AG04450 (cell line): Measurements from ENCODE around the gene UCK1. TPM values are rescaled to one million over a fixed set of nuclear protein-coding genes. Genes with fewer than 3 reads are reported as not detected.

Experiments used
- CTCF ChIA-PET: fragments of 300-600, 350-600 bp; formaldehyde crosslinking; extraction: SDS; loops from one replicate; lab custom pipeline; 2022; ENCODE audit warnings: antibody characterized with exemption, inconsistent platforms; lab: Charles Lee
- POLR2A ChIA-PET: fragments of 350-600 bp; formaldehyde crosslinking; extraction: SDS; loops from one replicate; lab custom pipeline; 2021; ENCODE audit warnings: antibody characterized with exemption, inconsistent platforms; lab: Yijun Ruan, JAX
- DNase-seq: peaks from one replicate; pipeline ENCODE4 v3.0.0-alpha.2; 2011; ENCODE audit warnings: low read depth, low spot score
- H3K27ac ChIP-seq: one replicate; pipeline ENCODE4 v1.5.1; 2012; ENCODE audit warnings: low read depth, low read length, control low read depth
- H3K27me3 ChIP-seq: one replicate; pipeline ENCODE4 v1.6.0; 2012; ENCODE audit warnings: low read length; ENCODE audit not compliant: control insufficient read depth, insufficient read depth
- H3K4me3 ChIP-seq: 2 replicates; pipeline ENCODE4 v1.5.1; 2011; ENCODE audit warnings: mild to moderate bottlenecking, low read depth, low read length, control low read depth
- H3K9me3 ChIP-seq: 2 replicates; pipeline ENCODE4 v1.5.1; 2012; ENCODE audit warnings: low read length; ENCODE audit not compliant: control insufficient read depth, insufficient read depth
- polyA minus RNA-seq: library from RNA; depleted of rRNA, polyadenylated mRNA; stranded (reverse); fragments of >200 nt; gene quantifications from 2 replicates; pipeline ENCODE4 v1.2.3, GENCODE V29; 2011; rRNA and poly(A)+ RNA removed
- polyA plus RNA-seq: library from polyadenylated mRNA; depleted of rRNA; stranded (reverse); fragments of >200 nt; gene quantifications from 2 replicates; pipeline ENCODE4 v1.2.3, GENCODE V29; 2011; rRNA removed
- TF ChIP-seq, protein P1 (sequence below): IDR thresholded peaks from 2 replicates; pipeline ENCODE4 v1.5.1; 2011; ENCODE audit warnings: low read depth, low read length, control low read depth, inconsistent platforms

The UCK1 gene
- polyA plus RNA-seq (19.1 and 19.9 TPM in 2 replicates), polyA minus RNA-seq (10.9 and 11.4 TPM in 2 replicates)

DNA sequence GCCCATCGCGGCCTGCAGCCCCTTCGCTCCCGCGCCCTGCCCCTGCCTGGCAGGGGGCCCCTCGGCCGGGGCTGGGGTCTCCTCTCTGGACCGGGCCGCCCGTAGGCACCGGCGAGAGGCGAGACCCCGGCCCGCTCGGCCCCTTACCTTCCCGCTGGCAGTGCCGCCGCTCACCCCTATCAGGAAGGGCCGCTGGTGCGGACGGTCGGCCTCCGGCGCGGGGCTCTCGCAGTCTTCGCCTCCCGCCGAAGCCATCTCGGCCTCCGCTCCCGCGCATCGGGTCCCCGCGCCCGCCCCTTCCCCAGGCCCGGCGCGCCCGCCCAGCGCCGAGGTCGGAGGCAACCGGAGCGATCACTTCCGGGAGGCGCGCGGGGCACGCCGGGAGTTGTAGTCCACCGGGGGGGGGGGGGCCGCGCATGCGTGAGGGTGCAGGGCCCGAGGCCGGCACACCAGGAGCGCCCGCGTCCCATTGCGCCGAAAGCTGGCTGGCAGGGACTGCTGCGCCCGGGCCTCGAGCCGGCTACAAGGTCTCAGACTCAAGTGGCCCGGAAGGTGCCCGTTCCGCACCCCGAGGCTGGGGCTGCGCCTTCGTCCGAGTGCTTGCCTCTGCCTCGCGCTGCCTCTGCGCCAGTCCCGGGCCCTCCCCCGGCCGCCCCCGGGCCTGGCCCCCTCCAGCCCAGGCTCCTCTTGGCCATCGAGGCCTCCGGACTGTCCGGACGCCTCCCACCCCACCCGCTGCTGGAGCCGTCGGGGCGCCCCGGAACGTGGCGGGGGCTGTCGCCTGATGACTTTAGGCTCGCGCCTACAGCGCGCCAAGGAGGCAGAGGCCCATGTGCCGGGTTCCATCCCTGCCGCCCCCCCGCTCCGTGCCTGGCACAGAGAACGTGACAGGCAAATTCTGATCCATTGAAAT is at the start of gene UCK1:
Gene UCK1 (minus strand): TSS at position 344 of the 913 bp plus-strand sequence. CDS start 89 bp downstream, at position 255.
- no peak within 1 kb of the TSS for H3K27ac ChIP-seq
- CTCF ChIA-PET = interaction anchor here (0.5 kb wide), 1 partner anchor 123 kb away, joined by 3 read pairs; no protein-coding TSS in a partner anchor
- TF ChIP-seq, protein P1, sequence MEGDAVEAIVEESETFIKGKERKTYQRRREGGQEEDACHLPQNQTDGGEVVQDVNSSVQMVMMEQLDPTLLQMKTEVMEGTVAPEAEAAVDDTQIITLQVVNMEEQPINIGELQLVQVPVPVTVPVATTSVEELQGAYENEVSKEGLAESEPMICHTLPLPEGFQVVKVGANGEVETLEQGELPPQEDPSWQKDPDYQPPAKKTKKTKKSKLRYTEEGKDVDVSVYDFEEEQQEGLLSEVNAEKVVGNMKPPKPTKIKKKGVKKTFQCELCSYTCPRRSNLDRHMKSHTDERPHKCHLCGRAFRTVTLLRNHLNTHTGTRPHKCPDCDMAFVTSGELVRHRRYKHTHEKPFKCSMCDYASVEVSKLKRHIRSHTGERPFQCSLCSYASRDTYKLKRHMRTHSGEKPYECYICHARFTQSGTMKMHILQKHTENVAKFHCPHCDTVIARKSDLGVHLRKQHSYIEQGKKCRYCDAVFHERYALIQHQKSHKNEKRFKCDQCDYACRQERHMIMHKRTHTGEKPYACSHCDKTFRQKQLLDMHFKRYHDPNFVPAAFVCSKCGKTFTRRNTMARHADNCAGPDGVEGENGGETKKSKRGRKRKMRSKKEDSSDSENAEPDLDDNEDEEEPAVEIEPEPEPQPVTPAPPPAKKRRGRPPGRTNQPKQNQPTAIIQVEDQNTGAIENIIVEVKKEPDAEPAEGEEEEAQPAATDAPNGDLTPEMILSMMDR = no peak
- peak; percentile 33 for DNase-seq
- POLR2A ChIA-PET = no interaction called here
- H3K9me3 ChIP-seq = no peaks in the 10 kb centered on the region; the same call in 1 of the 2 replicates
- H3K27me3 ChIP-seq = no peaks in the 10 kb centered on the region
- peak within 1 kb of the TSS; percentile 75 for H3K4me3 ChIP-seq

DNA sequence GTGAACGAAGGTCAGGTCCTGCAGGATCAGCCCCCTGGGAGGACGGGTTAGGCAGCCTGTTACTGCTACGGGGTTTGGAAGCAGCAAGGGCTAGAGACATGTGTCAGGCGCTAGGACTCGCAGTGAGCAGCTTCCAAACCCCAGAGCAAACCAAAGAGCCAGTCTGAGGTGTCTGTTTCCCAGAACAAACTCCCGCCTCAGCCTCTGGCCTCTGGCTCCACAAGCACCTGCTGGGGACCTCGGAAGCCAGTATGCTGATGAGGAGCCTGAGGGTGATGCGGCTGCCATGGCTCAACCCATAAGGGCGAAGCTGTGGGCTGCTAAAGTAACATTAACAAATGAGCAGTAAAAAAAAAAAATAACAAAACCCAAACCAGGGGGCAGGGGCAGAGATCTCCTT is 49.3 kb upstream of the UCK1 start:
- H3K27me3 ChIP-seq = no peaks in the 10 kb centered on the region
- no peak for DNase-seq
- ChIA-PET POLR2A (no interaction called here), CTCF (no interaction called here)
- H3K9me3 ChIP-seq = no peaks in the 10 kb centered on the region
- H3K4me3 ChIP-seq = no peak overlapping the region
- TF ChIP-seq, protein P1 = no peak
- H3K27ac ChIP-seq = no peak overlapping the region

DNA sequence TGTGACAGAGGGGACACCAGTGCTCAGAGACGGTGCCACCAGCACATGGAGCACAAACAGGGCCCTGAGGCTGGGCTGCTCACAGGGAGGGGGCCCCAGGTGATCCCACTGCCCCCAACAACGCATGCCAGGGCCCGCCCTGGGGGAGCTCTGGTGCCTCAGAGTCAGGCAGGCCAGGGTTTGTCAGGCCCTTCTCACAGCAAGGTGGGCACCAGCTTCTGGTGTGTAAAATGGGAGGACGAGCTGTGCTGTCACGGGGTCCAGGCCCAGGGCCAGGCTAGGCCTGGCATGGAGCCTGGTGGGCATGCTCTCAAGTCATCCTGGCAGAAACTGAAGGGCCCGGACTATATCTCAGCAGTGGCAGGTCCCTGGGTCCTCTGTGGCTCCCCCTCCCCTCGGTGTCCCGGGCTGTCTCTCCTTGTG is 48.7 kb upstream of the UCK1 start:
- Histone ChIP-seq H3K9me3 (no peaks in the 10 kb centered on the region), H3K4me3 (no peak overlapping the region), H3K27me3 (no peaks in the 10 kb centered on the region), H3K27ac (no peak overlapping the region)
- ChIA-PET POLR2A (no interaction called here), CTCF (no interaction called here)
- no peak for DNase-seq
- TF ChIP-seq, protein P1 = no peak

DNA sequence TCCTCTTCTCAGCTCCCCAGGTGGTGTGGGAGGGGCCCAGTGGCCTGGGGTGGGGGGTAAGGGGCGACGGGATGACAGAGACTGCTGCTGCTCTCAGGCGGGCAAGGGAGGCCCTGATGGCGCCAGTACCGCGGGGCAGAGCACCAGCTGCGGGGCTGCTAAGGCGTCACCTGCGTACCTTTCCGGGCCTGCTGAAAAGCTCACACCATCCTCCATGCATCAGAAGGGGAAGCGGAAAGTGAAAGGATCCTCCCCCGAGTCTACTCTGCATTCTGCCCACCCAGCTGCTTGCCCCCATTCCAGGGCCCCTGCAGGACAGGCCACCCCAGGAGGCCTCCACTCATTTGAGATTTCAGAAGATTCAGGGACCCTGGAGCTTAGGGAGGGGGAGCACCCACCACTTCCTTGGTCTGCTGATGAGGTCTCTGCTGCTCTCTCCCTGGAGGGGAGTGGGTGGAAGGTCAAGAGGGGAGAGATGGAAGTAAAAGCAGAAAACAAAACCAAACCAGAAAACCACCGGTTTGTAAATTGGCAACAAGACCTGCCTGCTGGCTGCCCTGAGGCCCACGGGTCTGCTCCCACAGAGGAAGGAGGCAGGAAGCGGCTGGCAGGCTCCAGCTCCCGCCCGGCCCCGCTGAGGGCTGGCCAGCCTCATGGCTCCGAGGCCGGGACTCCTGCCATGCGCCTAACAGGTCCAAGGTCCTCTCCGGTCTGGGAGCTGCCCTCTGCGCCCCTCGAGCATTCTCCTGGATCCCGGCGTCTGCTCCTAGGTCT is 47.9 kb upstream of the UCK1 start:
- ChIA-PET POLR2A (no interaction called here), CTCF (no interaction called here)
- Histone ChIP-seq H3K4me3 (no peak overlapping the region), H3K27me3 (no peaks in the 10 kb centered on the region), H3K27ac (no peak overlapping the region), H3K9me3 (no peaks in the 10 kb centered on the region)
- TF ChIP-seq, protein P1 = no peak
- DNase-seq = no peak

DNA sequence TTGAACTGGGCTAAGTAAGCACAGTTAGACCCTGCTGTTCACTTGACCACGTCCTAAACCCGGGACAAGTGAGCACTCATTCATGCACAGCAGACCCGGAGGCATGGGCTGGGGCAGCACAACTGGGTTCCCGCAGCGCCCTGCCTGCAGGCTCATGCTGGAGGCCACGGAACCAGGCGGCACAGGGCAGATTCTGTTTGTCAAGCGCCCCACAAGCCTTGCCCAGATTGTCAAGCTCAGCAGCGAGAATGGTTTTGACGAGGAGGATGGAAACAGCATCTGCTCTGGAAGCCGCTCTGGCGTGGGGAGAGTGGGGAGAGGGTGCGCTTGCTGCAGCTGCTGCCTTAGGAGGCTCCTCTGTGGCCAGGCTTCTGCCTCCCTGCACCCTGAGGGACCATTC is 47.0 kb upstream of the UCK1 start:
- Histone ChIP-seq H3K27me3 (no peaks in the 10 kb centered on the region), H3K4me3 (no peak overlapping the region), H3K27ac (no peak overlapping the region), H3K9me3 (no peaks in the 10 kb centered on the region)
- ChIA-PET POLR2A (no interaction called here), CTCF (no interaction called here)
- no peak for DNase-seq
- TF ChIP-seq, protein P1 = no peak
